Suprapubic skin (tissue), 4 donors: ENCODE results near the gene RNF150. TPM values are rescaled to one million over a fixed set of nuclear protein-coding genes. Genes with fewer than 3 reads are reported as not detected.

Experiments used
- DNase-seq, 2 donors: peaks; one replicate each; pipeline ENCODE4 v3.0.0-alpha.2; 2019; ENCODE audit warnings: low spot score in 2 of 2
- H3K27ac ChIP-seq: fragments of 200-600 bp; sonication (generic); one replicate; pipeline ENCODE4 v1.5.1; 2019
- H3K27me3 ChIP-seq: fragments of 200-600 bp; sonication (generic); one replicate; pipeline ENCODE4 v1.5.1; 2019
- H3K36me3 ChIP-seq: fragments of 200-600 bp; sonication (generic); one replicate; pipeline ENCODE4 v1.5.1; 2019
- H3K4me1 ChIP-seq: fragments of 200-600 bp; sonication (generic); one replicate; pipeline ENCODE4 v1.5.1; 2019
- H3K4me3 ChIP-seq: fragments of 200-600 bp; sonication (generic); one replicate; pipeline ENCODE4 v1.5.1; 2019; ENCODE audit warnings: mild to moderate bottlenecking
- H3K9me3 ChIP-seq: fragments of 200-600 bp; sonication (generic); one replicate; pipeline ENCODE4 v1.5.1; 2019
- CTCF ChIP-seq, 2 donors: fragments of 200-600 bp in 1 of 2; fragments of 450-650 bp in 1 of 2; sonication (generic) in 1 of 2; IDR thresholded peaks; one replicate each; pipeline ENCODE4 v1.5.1; 2016 to 2019; ENCODE audit warnings: antibody characterized with exemption in 2 of 2, mild to moderate bottlenecking in 1 of 2, moderate library complexity in 1 of 2
- EP300 ChIP-seq: sonication (generic); formaldehyde crosslinking; IDR thresholded peaks from one replicate; pipeline ENCODE4 v1.6.1; 2017; ENCODE audit warnings: antibody characterized with exemption
- POLR2A ChIP-seq, 2 donors: fragments of 450-650 bp; IDR thresholded peaks; one replicate each; pipeline ENCODE4 v1.6.1; 2017; ENCODE audit warnings: antibody characterized with exemption in 2 of 2, mild to moderate bottlenecking in 2 of 2, moderate library complexity in 2 of 2
- POLR2AphosphoS5 ChIP-seq, 3 donors: sonication (generic); formaldehyde crosslinking; IDR thresholded peaks; one replicate each; pipeline ENCODE4 v1.6.1; 2017; ENCODE audit warnings: antibody characterized with exemption in 3 of 3
- WGBS: methylation state at CpG from one replicate; pipeline ENCODE4 v1.1.5; 2018; 5-methylcytosine and 5-hydroxymethylcytosine counted together
- total RNA-seq, 4 donors: library from RNA; depleted of rRNA; stranded (reverse); fragments of >200 nt; gene quantifications; one replicate each; pipeline ENCODE4 v1.1.0, GENCODE V29; 2016

The RNF150 gene
- total RNA-seq, 4 donors from 2014 or later: 0.83 to 4.0 (median 2.6) TPM

GRCh38 chr4:140996766-140997165, 136.5 kb downstream of the RNF150 start:
- no peak for DNase-seq

GRCh38 chr4:140995058-140995457, 138.2 kb downstream of the RNF150 start:
- Histone ChIP-seq H3K27me3 (no peaks in the 10 kb centered on the region), H3K9me3 (no peaks in the 10 kb centered on the region), H3K27ac (no peak overlapping the region), H3K4me3 (no peak overlapping the region), H3K4me1 (no peaks in the 10 kb centered on the region), H3K36me3 (no peaks in the 10 kb centered on the region)
- DNase-seq: no peak
- no peak for TF ChIP-seq POLR2A (IDR thresholded peaks at IDR 0.05)
- no peak for TF ChIP-seq CTCF (IDR thresholded peaks at IDR 0.05)
- no peak for TF ChIP-seq EP300
- TF ChIP-seq POLR2AphosphoS5 (IDR thresholded peaks at IDR 0.05): no peak
- WGBS: 56% methylated on average over 1 of the region's 1 CpG

More at GRCh38 chr4:140996766-140997165, 136.5 kb downstream of the RNF150 start:
- H3K36me3 ChIP-seq: no peaks in the 10 kb centered on the region
- no peaks in the 10 kb centered on the region for H3K4me1 ChIP-seq
- H3K27ac ChIP-seq: no peak overlapping the region
- H3K9me3 ChIP-seq: no peaks in the 10 kb centered on the region
- no peak for TF ChIP-seq POLR2AphosphoS5 (IDR thresholded peaks at IDR 0.05)
- no peak for TF ChIP-seq POLR2A (IDR thresholded peaks at IDR 0.05)
- TF ChIP-seq EP300: no peak
- no peak for TF ChIP-seq CTCF (IDR thresholded peaks at IDR 0.05)
- H3K27me3 ChIP-seq: no peaks in the 10 kb centered on the region
- H3K4me3 ChIP-seq: no peak overlapping the region

DNA sequence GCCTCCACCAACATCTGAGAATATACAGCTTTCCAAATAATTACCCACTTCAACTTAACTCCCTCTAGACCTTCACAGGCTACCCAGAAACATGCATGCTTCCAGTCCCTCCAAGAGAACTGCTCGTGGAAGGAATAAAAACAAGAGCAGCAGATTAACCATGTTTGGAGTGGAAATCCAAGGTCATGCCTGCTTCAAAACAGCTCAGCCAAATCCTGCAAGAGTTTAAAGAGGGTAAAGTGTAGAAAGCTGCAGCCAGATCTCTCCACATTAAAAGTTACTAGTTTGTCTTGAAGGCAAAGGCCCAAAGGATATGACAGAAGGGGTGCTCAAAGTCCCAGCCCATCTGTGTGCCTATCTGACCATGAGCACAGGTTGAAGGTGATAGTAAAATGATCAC, 139.3 kb downstream of the RNF150 start:
- Histone ChIP-seq H3K27ac (no peak overlapping the region), H3K4me3 (no peak overlapping the region), H3K9me3 (no peaks in the 10 kb centered on the region), H3K27me3 (no peaks in the 10 kb centered on the region), H3K4me1 (no peaks in the 10 kb centered on the region), H3K36me3 (no peaks in the 10 kb centered on the region)
- no peak for DNase-seq
- no peak for TF ChIP-seq POLR2A (IDR thresholded peaks at IDR 0.05)
- TF ChIP-seq POLR2AphosphoS5 (IDR thresholded peaks at IDR 0.05): no peak
- TF ChIP-seq EP300: no peak
- TF ChIP-seq CTCF (IDR thresholded peaks at IDR 0.05): no peak
- WGBS: 83% methylated on average over 1 of the region's 1 CpG

DNA sequence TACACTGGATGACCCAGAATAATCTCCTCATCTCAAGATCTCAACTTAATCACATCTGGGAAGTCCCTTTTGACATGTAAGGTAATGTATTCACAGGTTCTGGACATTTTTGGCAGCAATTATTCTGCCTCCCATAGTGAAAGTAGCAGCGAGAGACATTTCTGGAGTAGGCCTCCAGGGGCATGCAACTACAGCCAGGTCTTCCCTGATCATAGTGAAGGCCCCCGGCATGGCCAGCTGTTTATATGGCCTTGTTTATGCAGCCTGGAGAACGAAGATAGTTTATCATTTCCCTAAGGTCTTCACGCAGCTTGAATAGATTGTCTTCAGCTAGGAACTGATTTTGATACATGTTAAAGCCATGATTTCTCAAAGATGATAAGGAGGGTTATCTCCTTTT, 139.9 kb downstream of the RNF150 start:
- Histone ChIP-seq H3K36me3 (no peaks in the 10 kb centered on the region), H3K27ac (no peak overlapping the region), H3K4me1 (no peaks in the 10 kb centered on the region), H3K4me3 (no peak overlapping the region), H3K27me3 (no peaks in the 10 kb centered on the region), H3K9me3 (no peaks in the 10 kb centered on the region)
- DNase-seq: no peak
- no peak for TF ChIP-seq POLR2AphosphoS5 (IDR thresholded peaks at IDR 0.05)
- TF ChIP-seq CTCF (IDR thresholded peaks at IDR 0.05): no peak
- TF ChIP-seq POLR2A (IDR thresholded peaks at IDR 0.05): no peak
- no peak for TF ChIP-seq EP300
- WGBS: 54% methylated on average over 4 of the region's 4 CpGs

GRCh38 chr4:140989944-140990343, 143.3 kb downstream of the RNF150 start:
- Histone ChIP-seq H3K36me3 (no peaks in the 10 kb centered on the region), H3K4me1 (no peaks in the 10 kb centered on the region), H3K9me3 (no peaks in the 10 kb centered on the region), H3K27me3 (no peaks in the 10 kb centered on the region), H3K27ac (no peak overlapping the region), H3K4me3 (no peak overlapping the region)
- TF ChIP-seq POLR2A (IDR thresholded peaks at IDR 0.05): no peak
- TF ChIP-seq EP300: no peak
- no peak for TF ChIP-seq POLR2AphosphoS5 (IDR thresholded peaks at IDR 0.05)
- no peak for TF ChIP-seq CTCF (IDR thresholded peaks at IDR 0.05)
- DNase-seq: no peak
- 91% methylated on average over 3 of the region's 3 CpGs for WGBS
